ENCODE results near the gene FKBP2.
A peak's percentile ranks its signal among the peaks of the same experiment; 100 is the strongest.

Gene FKBP2

GRCh38 chr11:64250415-64251015 is 9.6 kb downstream of the FKBP2 start:
- DNase-seq: no peak

- peak; percentile 52 for DNase-seq
Observed at GRCh38 chr11:64251016-64251752, 10.3 kb downstream of the FKBP2 start, which contains the start of gene PLCB3. Gene PLCB3, plus strand, starts transcription at chr11:64251530. Its CDS starts 120 bp downstream, at chr11:64251650.

GRCh38 chr11:64251753-64252002 is 10.8 kb downstream of the FKBP2 start:
- DNase-seq: no peak

- DNase-seq: no peak
Observed at GRCh38 chr11:64252003-64252872, 11.3 kb downstream of the FKBP2 start.

GRCh38 chr11:64253043-64253442 is 12.1 kb downstream of the FKBP2 start:
- DNase-seq: no peak

DNA sequence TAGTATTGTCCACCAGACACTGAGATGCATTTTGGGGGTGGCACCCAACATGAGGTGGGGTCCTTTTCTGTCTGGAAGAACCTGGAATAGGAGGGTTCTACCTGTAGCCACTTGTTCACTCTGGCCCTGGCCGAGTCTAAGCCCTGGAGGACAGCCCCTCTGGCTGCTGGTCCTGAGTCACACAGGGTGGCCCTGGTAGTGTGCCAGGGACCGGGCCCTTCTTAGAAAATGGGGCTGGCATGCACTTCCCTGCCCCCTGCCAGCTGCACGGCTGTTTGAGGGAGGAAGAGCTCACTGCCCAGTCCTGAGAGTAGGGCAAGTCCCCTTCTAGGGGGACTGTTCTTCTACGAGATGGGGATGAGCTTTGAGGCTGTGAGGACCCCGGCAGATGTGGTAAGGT is 12.6 kb downstream of the FKBP2 start:
- no peak for DNase-seq

DNA sequence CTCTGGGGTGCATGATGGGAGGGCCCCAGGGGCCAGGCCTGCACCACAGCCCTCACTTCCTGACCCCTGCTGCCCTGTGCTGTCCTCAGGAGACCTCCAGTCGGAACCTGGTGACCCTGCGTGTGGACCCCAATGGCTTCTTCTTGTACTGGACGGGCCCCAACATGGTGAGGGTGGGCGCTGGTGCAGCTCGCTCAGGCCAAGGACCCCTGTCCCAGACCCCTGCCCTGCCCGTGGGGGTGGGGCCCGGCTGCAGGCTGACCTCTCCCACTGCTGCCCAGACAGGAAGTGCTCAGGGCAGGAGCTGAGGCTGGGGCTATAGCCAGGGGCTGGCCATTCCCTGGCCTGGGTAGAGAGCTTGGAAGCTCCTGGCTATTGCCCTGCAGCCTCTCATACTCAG is 13.4 kb downstream of the FKBP2 start:
- no peak for DNase-seq

GRCh38 chr11:64255135-64256128 is 14.5 kb downstream of the FKBP2 start:
- no peak for DNase-seq

- no peak for DNase-seq
Observed at GRCh38 chr11:64256300-64256699, 15.4 kb downstream of the FKBP2 start.

DNA sequence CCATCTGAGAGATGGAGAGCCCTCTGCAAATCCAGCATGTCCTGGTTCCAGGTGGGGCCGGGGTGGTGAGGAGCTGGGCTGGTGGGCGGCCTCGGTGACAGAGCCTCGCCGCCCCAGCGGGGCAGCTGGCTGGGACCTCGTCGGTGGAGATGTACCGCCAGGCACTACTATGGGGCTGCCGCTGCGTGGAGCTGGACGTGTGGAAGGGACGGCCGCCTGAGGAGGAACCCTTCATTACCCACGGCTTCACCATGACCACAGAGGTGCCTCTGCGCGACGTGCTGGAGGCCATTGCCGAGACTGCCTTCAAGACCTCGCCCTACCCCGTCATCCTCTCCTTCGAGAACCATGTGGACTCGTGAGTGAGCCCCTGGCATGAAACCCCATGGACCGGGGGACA is 17.5 kb downstream of the FKBP2 start:
- no peak for DNase-seq

GRCh38 chr11:64258946-64259532 is 18.1 kb downstream of the FKBP2 start:
- no peak for DNase-seq

GRCh38 chr11:64259533-64260067 is 18.7 kb downstream of the FKBP2 start:
- no peak for DNase-seq

DNA sequence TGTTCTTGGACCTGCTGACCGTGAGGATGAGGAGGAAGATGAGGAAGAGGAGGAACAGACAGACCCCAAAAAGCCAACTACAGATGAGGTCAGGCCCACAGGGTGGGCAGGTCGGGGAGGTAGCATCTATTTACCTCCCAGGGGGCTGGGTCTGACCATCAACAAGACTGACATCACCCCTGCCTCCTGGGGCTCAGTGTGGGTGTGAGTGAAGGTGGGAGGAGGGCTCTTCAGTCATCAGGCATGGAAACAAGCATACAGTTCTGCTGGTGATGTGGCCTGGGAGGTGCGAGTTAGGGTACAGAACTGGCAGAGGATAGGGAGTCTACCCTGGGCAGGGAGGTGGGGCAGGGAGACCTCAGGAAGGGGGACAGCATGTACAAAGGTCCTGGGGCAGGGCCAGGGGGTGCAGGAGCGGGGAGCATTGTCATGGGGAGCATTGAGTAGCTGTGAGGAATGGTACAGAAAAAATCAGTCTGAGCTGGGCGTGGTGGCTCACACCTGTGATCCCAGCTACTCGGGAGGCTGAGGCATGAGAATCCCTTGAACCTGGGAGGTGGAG is 19.3 kb downstream of the FKBP2 start:
- DNase-seq: no peak

DNA sequence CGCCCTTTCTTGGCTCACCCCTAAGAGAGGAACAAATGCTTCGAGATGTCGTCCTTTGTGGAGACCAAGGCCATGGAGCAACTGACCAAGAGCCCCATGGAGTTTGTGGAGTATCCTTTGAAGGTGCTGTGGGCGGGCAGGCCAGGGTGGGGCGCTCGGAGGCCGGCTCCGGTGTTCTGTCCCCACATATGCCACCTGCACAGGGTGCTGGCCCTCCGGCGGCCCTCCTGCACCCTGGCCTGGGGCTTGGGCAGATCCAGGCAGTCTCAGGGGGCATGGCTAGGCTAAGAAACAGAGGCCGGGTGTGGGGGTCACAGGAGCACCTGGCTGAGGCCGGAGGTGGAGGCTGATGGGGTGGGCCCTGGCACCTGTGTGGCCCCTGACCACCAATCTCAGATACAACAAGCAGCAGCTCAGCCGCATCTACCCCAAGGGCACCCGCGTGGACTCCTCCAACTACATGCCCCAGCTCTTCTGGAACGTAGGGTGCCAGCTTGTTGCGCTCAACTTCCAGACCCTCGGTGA is 20.7 kb downstream of the FKBP2 start:
- DNase-seq: no peak

- DNase-seq: no peak
Observed at GRCh38 chr11:64262271-64263002, 21.5 kb downstream of the FKBP2 start.

GRCh38 chr11:64263021-64263946 is 22.4 kb downstream of the FKBP2 start:
- DNase-seq: no peak

DNA sequence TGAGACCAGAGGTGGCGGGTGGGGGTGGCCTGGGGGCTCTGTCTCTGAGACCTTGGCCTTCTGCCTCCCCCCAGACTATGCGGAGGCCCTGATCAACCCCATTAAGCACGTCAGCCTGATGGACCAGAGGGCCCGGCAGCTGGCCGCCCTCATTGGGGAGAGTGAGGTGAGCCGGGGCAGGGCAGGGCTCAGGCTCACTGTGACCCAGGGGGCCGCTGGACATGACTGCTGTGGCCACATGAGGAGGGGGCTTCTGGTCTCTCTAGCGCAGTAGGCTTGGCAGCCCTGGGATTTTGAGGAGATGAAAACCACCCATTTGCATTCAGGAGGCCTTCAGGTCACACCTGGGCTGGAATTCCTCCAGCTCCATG is 23.0 kb downstream of the FKBP2 start:
- DNase-seq: no peak

DNA sequence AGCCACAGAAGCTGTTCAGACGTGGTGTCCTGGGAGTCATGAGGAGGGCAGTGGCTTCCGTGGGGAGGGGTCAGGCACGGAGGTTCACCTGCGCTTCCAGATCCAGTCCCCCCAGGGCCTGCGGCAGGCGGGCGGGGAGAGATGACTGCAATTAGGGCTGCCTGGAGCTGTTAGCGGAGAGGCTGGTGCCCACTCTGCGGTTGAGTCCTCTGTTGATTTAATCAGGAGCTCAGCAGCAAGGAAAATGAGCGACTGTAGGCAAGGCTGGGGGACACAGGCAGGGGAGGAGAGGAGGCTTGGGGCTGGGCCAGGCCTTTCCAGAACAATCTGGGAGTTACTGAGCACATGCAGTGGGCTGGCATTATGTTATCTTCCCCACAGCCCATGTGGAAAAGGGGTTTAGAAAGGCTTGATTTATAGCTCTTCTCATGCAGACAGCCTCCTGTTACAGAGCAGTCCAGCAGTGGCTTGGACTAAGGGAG is 23.5 kb downstream of the FKBP2 start:
- DNase-seq: no peak
